Esophagus muscularis mucosa (tissue), 4 donors: ENCODE results near the gene QRSL1. TPM values are rescaled to one million over a fixed set of nuclear protein-coding genes. Genes with fewer than 3 reads are reported as not detected.
"Not testable (repeated sequence)": the region's sequence is repeated elsewhere in the genome, so short reads cannot be mapped to it uniquely, and the experiment has no call there.

ENCODE experiments used
- DNase-seq: peaks from one replicate; pipeline ENCODE4 v3.0.0-alpha.2; 2017; ENCODE audit errors: extremely low spot score
- H3K27ac ChIP-seq, 4 donors: fragments of 200-600 bp; sonication (generic); replicated peaks in 1 of 4; 1 replicate in 3 of 4; 2 replicates in 1 of 4; pipeline ENCODE4 v1.5.1; 2016 to 2019; ENCODE audit warnings: mild to moderate bottlenecking in 1 of 4
- H3K27me3 ChIP-seq, 4 donors: fragments of 200-600 bp; sonication (generic); one replicate each; pipeline versions ENCODE4 v1.5.1 to v1.6.0; 2016 to 2019
- H3K36me3 ChIP-seq, 4 donors: fragments of 200-600 bp; sonication (generic); one replicate each; pipeline ENCODE4 v1.5.1; 2016 to 2019
- H3K4me1 ChIP-seq, 4 donors: fragments of 200-600 bp; sonication (generic); one replicate each; pipeline ENCODE4 v1.5.1; 2016 to 2019
- H3K4me3 ChIP-seq, 4 donors: fragments of 200-600 bp; sonication (generic); 1 replicate in 2 of 4; 2 replicates in 2 of 4; pipeline ENCODE4 v1.5.1; 2016 to 2019; ENCODE audit warnings: mild to moderate bottlenecking in 4 of 4, moderate library complexity in 1 of 4
- H3K9me3 ChIP-seq, 4 donors: fragments of 200-600 bp; sonication (generic); 1 replicate in 3 of 4; 2 replicates in 1 of 4; pipeline ENCODE4 v1.5.1; 2016 to 2019
- CTCF ChIP-seq, 3 experiments: fragments of 200-600 bp in 2 of 3; fragments of 450-650 bp in 1 of 3; sonication (generic) in 2 of 3; IDR thresholded peaks; one replicate each; pipeline ENCODE4 v1.5.1; 2017 to 2019; ENCODE audit warnings: antibody characterized with exemption in 3 of 3, mild to moderate bottlenecking in 2 of 3, moderate library complexity in 1 of 3
- EP300 ChIP-seq: sonication (generic); formaldehyde crosslinking; IDR thresholded peaks from one replicate; pipeline ENCODE4 v1.6.1; 2017; ENCODE audit warnings: antibody characterized with exemption
- POLR2A ChIP-seq: fragments of 450-650 bp; IDR thresholded peaks from one replicate; pipeline ENCODE4 v1.6.1; 2017; ENCODE audit warnings: antibody characterized with exemption, moderate library complexity, mild to moderate bottlenecking, low read depth
- POLR2AphosphoS5 ChIP-seq, 2 donors: sonication (generic); formaldehyde crosslinking; IDR thresholded peaks; one replicate each; pipeline ENCODE4 v1.6.1; 2017; ENCODE audit warnings: antibody characterized with exemption in 2 of 2
- WGBS: methylation state at CpG from one replicate; pipeline ENCODE4 v1.1.5; 2018; 5-methylcytosine and 5-hydroxymethylcytosine counted together
- intact Hi-C: fragments of 100-400 bp; cut with DNase I; formaldehyde crosslinking; loops from one replicate; pipeline ENCODE4 v1.15.1; 2023
- total RNA-seq, 4 donors: library from RNA; depleted of rRNA; stranded (reverse); fragments of >200 nt; gene quantifications; one replicate each; pipeline versions ENCODE4 v1.1.0 to v1.2.1, GENCODE V29; 2016

Gene QRSL1
- total RNA-seq, 4 donors from 2014 or later: 6.7 to 9.1 (median 8.3) TPM

GRCh38 chr6:106620931-106621672, 8.3 kb upstream of the QRSL1 start:
- intact Hi-C loops: no loop called here
- Histone ChIP-seq H3K27ac (no peak overlapping the region), H3K9me3 (no peaks in the 10 kb centered on the region), H3K4me1 (no peaks in the 10 kb centered on the region), H3K27me3 (no peaks in the 10 kb centered on the region), H3K4me3 (no peak overlapping the region), H3K36me3 (peaks cover 0 to 18% (median 2%) of the 10 kb centered on the region in 4 donors)
- DNase-seq: no peak
- 91% methylated on average over 3 of the region's 3 CpGs for WGBS
- no peak for TF ChIP-seq EP300
- TF ChIP-seq POLR2AphosphoS5 (IDR thresholded peaks at IDR 0.05): no peak

- Histone ChIP-seq H3K4me3 (no peak overlapping the region), H3K9me3 (no peaks in the 10 kb centered on the region), H3K27me3 (no peaks in the 10 kb centered on the region), H3K27ac (no peak overlapping the region), H3K4me1 (no peaks in the 10 kb centered on the region), H3K36me3 (peaks cover 0 to 11% (median 2%) of the 10 kb centered on the region in 4 donors)
- intact Hi-C loops: no loop called here
- no peak for DNase-seq
- 93% methylated on average over 8 of the region's 8 CpGs for WGBS
- TF ChIP-seq POLR2A: no peak
These were observed 7.0 kb upstream of the QRSL1 start for GRCh38 chr6:106622412-106622811.

DNA sequence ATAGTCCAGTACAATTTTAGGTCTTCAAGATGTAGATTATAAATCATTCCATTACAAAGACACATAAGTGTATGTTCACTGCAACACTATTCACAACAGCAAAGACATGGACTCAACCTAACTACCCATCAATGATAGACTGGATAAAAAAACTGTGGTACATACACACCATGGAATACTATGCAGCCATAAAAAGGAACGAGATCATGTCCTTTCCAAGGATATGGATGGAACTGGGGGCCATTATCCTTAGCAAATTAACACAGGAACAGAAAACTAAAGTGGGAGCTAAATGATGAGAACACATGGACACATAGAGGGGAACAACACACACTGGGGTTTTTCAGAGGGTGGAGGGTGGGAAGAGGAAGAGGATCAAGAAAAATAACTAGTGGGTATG, 6.3 kb upstream of the QRSL1 start:
- H3K9me3 ChIP-seq: no peaks in the 10 kb centered on the region
- H3K27ac ChIP-seq: no peak overlapping the region
- peaks cover 0 to 11% (median 2%) of the 10 kb centered on the region in 4 donors for H3K36me3 ChIP-seq
- no peaks in the 10 kb centered on the region for H3K27me3 ChIP-seq
- H3K4me3 ChIP-seq: no peak overlapping the region
- intact Hi-C loops: no loop called here
- no peak for DNase-seq
- H3K4me1 ChIP-seq: peaks cover under 1 to 4% (median 2%) of the 10 kb centered on the region in 4 donors
- 79% methylated on average over 1 of the region's 1 CpG for WGBS
- TF ChIP-seq POLR2A (no peak), POLR2AphosphoS5 (IDR thresholded peaks at IDR 0.05) (no peak), EP300 (no peak), CTCF (IDR thresholded peaks at IDR 0.05) (no peak)

- peaks cover 22 to 23% (median 22%) of the 10 kb centered on the region in 4 donors for H3K4me1 ChIP-seq
- no peak overlapping the region for H3K4me3 ChIP-seq
- H3K27ac ChIP-seq: no peak overlapping the region
- no peak for DNase-seq
- no peaks in the 10 kb centered on the region for H3K27me3 ChIP-seq
- peaks cover 0 to 6% (median 0%) of the 10 kb centered on the region in 4 donors for H3K36me3 ChIP-seq
- intact Hi-C loops: no loop called here
- TF ChIP-seq CTCF (IDR thresholded peaks at IDR 0.05) (no peak), POLR2A (no peak), POLR2AphosphoS5 (IDR thresholded peaks at IDR 0.05) (no peak), EP300 (no peak)
- 29% methylated on average over 2 of the region's 2 CpGs for WGBS
- H3K9me3 ChIP-seq: no peaks in the 10 kb centered on the region
These were observed 2.9 kb upstream of the QRSL1 start for GRCh38 chr6:106626485-106626884.

DNA sequence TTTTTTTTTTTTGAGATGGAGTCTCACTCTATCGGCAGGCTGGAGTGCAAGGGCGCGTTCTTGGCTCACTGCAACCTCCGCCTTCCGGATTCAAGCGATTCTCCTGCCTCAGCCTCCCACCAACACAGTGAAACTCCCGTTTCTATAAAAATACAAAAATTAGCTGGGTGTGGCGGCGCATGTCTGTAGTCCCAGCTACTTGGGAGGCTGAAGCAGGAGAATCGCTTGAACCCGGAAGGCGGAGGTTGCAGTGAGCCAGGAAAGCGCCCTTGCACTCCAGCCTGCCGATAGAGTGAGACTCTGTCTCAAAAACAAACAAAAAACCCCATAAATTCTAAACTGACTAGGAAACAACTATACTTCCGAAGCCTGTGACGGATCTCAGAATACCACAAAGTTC, 1.6 kb upstream of the QRSL1 start:
- H3K27me3 ChIP-seq, intact Hi-C loops, H3K9me3 ChIP-seq, H3K27ac ChIP-seq, H3K36me3 ChIP-seq, DNase-seq, H3K4me3 ChIP-seq: not testable (repeated sequence)
- 96% methylated on average over 16 of the region's 16 CpGs for WGBS
- H3K4me1 ChIP-seq: peaks cover 22 to 23% (median 22%) of the 10 kb centered on the region in 4 donors

GRCh38 chr6:106628658-106629102, 698 bp upstream of the QRSL1 start:
- 26% methylated on average over 7 of the region's 7 CpGs for WGBS
- Histone ChIP-seq H3K27ac (peak overlapping the region; percentile 76 to 85 (median 78)), H3K9me3 (no peaks in the 10 kb centered on the region), H3K4me1 (peaks cover 22 to 23% (median 22%) of the 10 kb centered on the region in 4 donors), H3K36me3 (no peaks in the 10 kb centered on the region), H3K27me3 (no peaks in the 10 kb centered on the region), H3K4me3 (peak overlapping the region; percentile 75 to 94 (median 90))
- no peak for TF ChIP-seq POLR2AphosphoS5 (IDR thresholded peaks at IDR 0.05)
- TF ChIP-seq POLR2A: no peak
- TF ChIP-seq EP300: no peak
- no peak for TF ChIP-seq CTCF (IDR thresholded peaks at IDR 0.05)
- no peak for DNase-seq
- intact Hi-C loops: no loop called here
